ENCODE measurements around the gene ME2.

DNA sequence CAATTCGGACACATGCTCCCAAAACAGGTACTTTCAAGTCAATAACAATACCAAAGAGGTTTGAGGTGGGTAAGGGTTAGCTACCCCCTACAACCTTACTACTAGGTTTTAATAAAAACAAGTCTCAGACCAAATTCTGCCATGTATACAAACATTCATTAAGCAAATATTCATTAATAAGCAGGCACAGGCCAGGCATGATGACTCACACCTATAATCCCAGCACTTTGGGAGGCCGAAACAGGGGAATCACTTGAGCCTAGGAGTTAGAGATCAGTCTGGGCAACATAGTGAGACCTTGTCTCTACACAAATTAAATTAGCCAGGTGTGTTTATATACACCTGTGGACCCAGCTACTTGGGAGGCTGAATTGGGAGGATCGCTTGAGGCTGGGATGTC, 77.2 kb downstream of the ME2 start:
- TF ChIP-seq EZH2phosphoT487 (IDR thresholded peaks at IDR 0.05; ENCODE audit: low read depth) (no peak), CTCF (IDR thresholded peaks at IDR 0.05; ENCODE audit: low read depth, low read length) (no peak)

Data from OCI-LY3 (cell line).